ENCODE data around the gene CDH4.
"Not testable (repeated sequence)": the region's sequence is repeated elsewhere in the genome, so short reads cannot be mapped to it uniquely, and the experiment has no call there.

The CDH4 gene

DNA sequence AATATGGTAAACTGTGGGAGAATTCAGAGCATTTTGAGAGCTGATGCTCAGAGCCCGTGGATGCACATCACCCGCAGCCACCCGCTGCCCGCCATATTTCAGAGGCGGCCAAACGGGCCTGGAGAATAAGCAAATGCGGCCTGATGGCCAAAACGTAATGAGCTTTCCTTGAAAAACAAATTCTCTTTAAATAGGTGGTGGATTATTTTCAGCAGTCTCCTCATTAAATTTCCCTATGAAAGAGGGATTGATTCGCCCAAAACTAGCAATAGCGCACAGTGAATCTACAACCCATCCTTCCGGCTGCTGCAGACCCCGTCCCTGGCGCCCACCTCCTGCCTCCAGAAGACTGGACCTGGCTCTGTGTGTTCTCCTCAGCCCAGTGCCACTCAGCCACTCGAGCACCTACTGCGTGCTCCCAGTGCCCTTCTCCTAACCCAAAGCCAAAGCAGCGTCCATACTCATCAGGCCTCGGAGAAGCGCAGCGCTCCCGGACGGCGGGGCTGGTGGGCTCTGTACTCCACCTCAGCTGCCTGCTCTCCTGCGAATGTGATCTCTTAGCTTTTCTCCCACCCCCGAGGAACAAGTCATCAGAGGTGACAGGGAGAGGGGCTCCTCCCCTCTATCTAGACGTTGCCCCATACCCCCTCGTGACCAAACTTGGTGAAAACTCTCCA is 588.9 kb downstream of the CDH4 start:
- DNase-seq: no peak

DNA sequence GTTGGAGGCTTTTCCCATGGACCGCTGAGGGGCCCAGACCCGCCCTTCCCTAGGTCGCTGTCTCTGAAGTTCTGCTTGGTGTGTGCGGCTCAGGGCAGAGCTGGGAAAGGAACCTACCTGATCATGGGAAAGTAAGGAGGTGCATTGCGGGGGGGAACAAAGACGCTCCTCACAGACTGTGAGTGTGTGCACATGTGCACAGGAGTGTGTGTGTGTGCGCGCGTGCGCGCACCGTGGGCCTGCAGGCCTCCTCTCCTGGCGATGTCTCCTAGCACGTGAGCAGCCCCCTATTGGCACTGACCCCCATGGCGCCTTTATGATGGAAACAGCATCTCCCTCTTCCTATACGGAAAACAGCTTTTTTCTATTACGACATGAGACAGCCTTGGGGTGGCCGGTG is 589.5 kb downstream of the CDH4 start:
- no peak for DNase-seq

DNA sequence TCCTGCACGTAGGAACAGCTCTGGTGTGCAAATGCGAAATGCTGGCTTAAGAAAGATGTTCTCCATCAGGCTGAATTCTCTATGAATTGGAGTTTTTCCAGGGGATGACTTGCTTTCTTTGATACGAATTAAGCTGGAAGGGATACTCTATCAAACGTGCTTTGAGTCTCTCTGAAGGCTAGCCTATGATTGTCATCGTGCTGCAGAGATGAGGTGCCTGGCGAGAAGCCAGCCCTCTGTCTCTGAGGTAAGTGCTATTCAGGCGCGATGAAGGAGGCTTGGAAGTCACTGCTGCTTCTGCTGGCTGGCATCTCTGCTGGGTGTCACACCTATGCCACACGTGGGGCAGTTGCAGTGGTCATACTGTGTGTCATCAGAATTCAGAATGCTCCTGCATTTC is 589.9 kb downstream of the CDH4 start:
- no peak for DNase-seq

- no peak for DNase-seq
Measured at GRCh38 chr20:61844621-61845020, 592.6 kb downstream of the CDH4 start.

DNA sequence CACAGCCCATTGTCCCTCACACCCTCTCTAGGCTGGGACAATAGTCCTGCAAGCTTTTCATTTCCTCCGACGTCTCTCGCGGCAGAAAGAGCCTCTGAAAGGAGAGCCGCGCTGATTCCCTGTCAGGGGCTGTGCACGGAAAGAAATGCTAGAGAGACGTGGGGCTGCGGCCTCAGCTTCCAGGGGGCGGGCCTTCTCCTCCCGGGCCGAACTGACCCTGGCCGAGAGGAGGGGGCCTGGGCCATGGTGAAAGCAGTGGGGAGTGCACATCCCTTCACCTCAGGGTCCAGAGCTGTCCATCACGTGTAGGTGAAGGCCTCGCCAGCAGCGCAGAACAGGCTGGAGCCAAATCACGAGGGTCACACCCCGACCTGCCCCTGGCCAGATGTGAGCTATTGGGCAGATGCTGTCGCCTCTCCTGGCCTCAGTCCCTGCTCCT is 593.2 kb downstream of the CDH4 start:
- no peak for DNase-seq

GRCh38 chr20:61846074-61846473 is 594.0 kb downstream of the CDH4 start:
- DNase-seq: no peak

- no peak for DNase-seq
Measured at GRCh38 chr20:61846741-61847419, 594.8 kb downstream of the CDH4 start.

DNA sequence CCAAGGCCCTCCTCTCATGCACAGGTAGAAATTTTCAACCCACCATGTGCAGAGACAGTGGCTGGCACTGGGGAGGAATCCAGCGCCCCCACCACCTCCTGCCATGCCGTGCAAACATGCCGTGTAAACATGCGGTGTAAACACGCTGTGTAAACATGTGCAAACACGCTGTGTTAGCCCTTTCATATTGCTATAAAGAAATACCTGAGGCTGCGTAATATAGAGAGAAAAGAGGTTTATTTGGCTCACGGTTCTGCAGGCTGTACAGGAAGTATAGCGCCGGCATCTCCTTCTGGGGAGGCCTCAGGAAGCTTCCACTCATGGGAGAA is 595.3 kb downstream of the CDH4 start:
- no peak for DNase-seq

GRCh38 chr20:61847986-61848385 is 595.9 kb downstream of the CDH4 start:
- DNase-seq: no peak

- no peak for DNase-seq
Measured at GRCh38 chr20:61848851-61849250, 596.8 kb downstream of the CDH4 start.

DNA sequence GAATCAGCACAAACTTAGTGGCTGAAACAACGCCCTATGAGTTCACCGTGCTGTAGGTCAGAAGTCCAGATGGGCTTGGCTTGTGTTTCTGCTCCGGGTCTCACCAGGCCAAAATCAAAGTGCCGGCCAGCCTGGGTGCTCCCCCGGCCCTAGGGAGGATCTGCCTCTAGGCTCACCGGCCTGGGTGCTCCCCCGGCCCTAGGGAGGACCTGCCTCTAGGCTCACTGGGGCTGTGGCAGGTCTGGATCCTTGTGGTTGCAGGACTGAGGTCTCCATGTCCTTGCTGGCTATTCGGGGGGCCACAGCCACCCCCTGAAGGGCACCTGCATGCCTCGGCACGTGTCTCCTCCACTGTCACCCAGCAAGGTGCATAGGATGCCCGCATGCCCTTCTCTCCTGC is 597.3 kb downstream of the CDH4 start:
- DNase-seq: no peak

GRCh38 chr20:61849822-61850221 is 597.8 kb downstream of the CDH4 start:
- DNase-seq: no peak

DNA sequence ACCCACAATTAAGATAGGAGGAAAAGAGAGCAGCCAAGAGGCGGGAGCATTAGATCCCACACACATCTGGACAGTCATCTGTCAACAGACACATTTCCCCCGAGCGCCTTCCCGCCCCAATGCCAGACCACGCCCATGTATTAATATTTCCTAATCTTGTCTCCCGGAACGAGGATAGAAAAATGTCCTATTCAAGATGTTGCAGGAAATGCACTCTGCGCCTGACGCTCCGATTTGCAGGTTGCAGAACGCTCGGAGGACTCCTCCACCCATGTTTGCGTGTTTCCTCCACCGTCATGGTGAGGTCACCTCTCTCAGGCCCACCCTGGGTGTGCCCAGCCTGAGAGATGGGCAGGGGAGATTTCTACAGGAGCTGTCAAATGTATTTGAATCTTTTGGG is 598.4 kb downstream of the CDH4 start:
- no peak for DNase-seq

DNA sequence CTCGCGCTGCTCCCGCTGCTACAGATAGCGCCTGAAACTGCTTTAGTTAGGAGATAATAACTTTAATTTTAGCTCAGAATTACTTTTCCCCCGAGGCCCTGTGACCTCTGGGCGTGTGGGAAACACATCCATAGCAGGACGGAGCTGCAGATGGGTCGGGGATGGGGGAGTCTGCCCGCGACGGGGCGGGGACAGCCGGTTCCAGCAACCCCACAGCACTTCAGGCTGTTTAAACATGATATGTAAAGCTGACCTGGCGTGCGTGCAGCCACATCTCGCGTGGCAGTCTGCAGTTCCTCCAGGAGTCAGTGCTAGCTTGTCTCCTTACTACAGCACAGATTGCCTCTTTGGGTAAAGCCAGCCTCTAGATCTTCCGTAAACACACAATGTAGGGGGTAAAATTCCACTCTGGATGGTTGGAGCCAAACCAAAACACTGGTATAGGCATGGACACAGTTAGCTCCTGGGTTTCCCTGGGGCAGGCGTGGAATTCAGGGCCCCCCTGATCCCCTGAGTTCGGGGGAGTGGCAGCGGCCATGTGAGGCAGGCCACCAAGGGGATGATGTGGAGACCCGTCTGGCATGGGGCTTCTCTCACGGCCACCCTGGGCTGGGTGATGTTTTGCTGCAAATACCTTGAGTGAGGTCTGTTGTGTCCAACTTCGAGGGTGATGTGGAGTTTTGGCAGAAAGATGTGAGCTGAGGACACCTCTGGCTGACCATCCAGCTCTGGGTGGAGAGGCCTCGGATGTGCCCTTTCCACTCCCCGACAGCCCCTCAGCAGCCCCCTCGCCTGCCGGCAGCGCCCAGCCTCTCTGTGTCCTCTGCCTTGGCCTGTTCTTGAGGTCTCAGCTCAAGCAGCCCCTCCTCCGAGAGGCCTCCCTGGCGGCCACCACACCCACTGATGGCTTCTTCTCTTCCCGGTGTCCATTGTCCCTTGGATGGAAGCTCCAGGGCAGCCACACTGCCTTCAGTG is 599.2 kb downstream of the CDH4 start:
- DNase-seq: no peak

DNA sequence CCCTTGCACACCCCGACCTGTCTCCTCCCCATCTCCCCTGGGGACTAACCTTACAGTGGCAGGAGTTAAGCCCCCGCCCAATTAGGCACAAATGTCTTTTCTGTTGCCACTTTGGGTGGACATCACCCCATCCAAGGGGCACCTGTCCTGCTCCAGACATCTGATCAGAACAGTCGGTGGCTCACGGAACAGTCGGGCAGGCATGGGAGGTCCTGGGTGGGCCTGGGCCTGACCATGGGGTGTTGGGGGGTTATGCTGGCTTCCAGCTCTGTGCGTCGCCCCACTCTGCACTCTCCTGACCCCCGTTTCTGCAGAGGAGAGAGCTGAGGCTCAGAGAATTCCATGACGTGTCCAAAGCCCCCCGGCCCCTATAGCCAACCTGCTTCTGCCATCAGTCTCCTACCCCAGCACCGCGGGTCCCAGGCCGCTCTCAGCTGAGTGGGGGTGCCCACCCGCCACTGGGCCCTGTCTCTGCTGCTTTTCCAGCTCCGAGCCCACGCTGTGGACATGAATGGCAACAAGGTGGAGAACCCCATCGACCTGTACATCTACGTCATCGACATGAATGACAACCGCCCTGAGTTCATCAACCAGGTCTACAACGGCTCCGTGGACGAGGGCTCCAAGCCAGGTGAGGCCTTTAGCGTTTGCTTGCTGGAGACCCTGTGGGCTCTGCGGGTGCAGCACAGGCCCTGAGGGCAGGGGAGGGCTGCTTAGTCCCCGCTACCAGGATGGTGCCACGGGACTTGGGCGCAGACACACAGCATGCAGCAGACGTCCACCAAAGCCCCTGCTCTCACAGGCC is 600.4 kb downstream of the CDH4 start:
- DNase-seq: no peak

GRCh38 chr20:61853073-61854005 is 601.3 kb downstream of the CDH4 start:
- DNase-seq: no peak

DNA sequence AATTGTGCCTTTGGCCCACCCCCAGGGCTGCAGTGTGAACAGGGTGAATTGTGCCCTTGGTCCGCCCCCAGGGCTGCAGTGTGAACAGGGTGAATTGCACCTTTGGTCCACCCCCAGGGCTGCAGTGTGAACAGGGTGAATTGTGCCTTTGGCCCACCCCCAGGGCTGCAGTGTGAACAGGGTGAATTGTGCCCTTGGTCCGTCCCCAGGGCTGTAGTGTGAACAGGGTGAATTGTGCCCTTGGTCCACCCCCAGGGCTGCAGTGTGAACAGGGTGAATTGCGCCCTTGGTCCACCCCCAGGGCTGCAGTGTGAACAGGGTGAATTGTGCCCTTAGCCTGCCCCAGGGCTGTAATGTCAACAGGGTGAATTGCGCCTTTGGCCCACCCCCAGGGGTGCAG is 602.5 kb downstream of the CDH4 start:
- DNase-seq: not testable (repeated sequence)

DNA sequence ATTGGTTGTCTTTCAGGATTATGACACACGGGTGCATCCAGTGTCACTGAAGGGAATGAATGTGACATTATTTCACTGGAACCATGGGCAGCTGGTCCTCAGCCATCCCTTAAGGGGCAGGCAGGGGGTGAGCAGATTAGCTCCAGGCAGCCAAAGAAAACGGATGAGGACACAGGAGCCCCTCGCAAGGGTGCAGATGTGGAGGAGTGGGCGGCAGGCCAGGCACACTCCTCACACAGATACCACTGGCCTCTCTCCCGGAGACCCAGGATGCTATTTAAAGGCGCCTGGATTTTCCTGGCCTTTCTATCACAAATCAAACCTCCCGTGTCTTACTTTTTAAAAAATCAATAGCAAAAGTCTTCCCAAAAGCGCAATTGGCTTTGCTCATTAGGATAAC is 603.2 kb downstream of the CDH4 start:
- DNase-seq: no peak

DNA sequence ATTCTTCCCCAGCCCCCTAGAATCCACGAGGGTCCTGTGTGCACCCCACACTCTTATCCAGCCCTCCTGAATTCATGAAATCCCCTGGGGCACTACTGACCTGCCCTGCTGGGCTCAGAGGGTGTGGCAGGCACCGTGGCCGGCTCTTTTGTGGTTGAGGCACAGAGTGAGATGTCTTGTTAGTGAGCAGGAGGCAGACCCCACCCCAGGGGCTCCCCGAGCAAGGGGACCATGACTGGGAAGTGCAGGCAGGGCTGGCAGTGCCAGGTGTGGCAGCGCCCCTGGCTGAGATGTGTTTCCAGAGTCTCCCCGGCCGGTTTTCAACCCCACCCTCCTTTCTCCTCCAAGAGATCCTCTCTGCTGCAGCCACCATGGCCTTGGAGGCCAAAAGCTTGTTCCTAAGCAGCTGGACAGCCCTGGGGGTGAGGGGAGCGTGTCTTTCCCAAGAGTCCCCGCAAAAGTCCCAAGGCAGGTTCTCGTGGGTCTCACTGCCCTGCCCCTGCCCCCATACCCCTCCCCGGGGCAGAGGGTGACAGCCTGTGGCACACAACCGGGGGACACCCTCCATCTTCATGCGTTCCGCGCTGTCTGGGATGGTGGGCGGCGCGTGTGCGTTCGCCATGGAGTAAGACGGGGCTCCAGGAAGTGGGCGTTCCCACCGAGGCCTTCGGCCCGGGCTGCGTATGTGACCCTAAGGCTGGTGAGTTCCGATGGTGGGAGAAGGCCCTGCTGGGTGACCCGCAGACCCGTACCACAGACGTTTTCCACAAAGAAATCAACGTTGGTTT is 604.8 kb downstream of the CDH4 start:
- no peak for DNase-seq

DNA sequence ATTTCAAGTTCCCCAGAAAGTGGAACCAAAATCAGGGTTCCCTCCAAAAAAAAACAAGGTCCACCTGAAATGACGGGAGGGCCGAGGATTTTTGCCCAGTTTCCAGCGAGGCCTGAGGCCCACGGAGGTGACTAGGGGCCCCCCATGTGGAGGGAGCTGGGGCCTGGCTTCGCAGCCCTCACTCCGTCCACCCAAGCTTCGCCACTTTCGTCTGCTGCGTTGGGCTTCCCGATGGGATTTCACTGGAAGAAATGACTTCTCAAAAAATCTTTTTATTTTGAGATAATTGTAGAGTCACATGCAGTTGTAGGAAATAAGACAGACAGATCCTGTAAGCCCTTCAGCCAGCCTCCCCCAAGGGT is 605.3 kb downstream of the CDH4 start:
- no peak for DNase-seq

DNA sequence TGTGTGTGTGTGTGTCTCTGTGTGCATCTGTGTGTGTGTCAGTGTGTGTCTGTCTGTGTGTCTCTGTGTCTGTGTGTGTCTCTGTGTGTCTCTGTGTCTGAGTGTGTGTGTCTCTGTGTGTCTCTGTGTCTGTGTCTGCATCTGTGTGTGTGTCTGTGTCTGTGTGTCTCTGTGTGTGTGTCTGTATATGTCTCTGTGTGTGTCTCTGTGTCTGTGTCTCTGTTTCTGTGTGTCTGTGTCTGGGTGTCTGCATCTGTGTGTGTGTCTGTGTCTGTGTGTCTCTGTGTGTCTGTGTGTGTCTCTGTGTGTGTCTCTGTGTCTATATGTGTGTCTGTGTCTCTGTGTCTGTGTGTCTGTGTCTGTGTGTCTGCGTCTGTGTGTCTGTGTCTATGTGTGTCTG is 605.8 kb downstream of the CDH4 start:
- DNase-seq: no peak
